Right renal cortex interstitium (tissue), 3 donors: Measurements from ENCODE around the gene NTRK3. TPM values are rescaled to one million over a fixed set of nuclear protein-coding genes. Genes with fewer than 3 reads are reported as not detected.
"Not testable (repeated sequence)": the region's sequence is repeated elsewhere in the genome, so short reads cannot be mapped to it uniquely, and the experiment has no call there.

ENCODE experiments used
- DNase-seq, 3 donors: peaks; one replicate each; pipeline ENCODE4 v3.0.0-alpha.2; 2013; ENCODE audit warnings: low read depth in 3 of 3, low spot score in 2 of 3
- polyA plus RNA-seq, 3 donors: library from polyadenylated mRNA; unstranded; fragments of 120-200 nt; gene quantifications; one replicate each; pipeline ENCODE4 v1.2.1, GENCODE V29; 2013; ENCODE audit not compliant: insufficient read length in 3 of 3

Gene NTRK3
- polyA plus RNA-seq, 3 donors = 7.9 to 13.2 (median 10.9) TPM

- no peak for DNase-seq
Observed at GRCh38 chr15:88043396-88043795, 213.1 kb downstream of the NTRK3 start.

GRCh38 chr15:88042047-88042446 is 214.5 kb downstream of the NTRK3 start:
- no peak for DNase-seq

- no peak for DNase-seq
Observed at GRCh38 chr15:88040516-88040915, 216.0 kb downstream of the NTRK3 start.

- no peak for DNase-seq
Observed at GRCh38 chr15:88038261-88038660, 218.3 kb downstream of the NTRK3 start.

- DNase-seq = no peak
Observed at GRCh38 chr15:88036154-88036839, 220.2 kb downstream of the NTRK3 start.

- DNase-seq = no peak
Observed at GRCh38 chr15:88035381-88035780, 221.2 kb downstream of the NTRK3 start.

GRCh38 chr15:88033421-88033820 is 223.1 kb downstream of the NTRK3 start:
- not testable (repeated sequence) for DNase-seq

GRCh38 chr15:88032787-88033186 is 223.8 kb downstream of the NTRK3 start:
- DNase-seq = no peak

- no peak for DNase-seq
Observed at GRCh38 chr15:88031461-88031860, 225.1 kb downstream of the NTRK3 start.

GRCh38 chr15:88029696-88030095 is 226.8 kb downstream of the NTRK3 start:
- no peak for DNase-seq

- no peak for DNase-seq
Observed at GRCh38 chr15:88028024-88028423, 228.5 kb downstream of the NTRK3 start.

- DNase-seq = no peak
Observed at GRCh38 chr15:88023914-88024313, 232.6 kb downstream of the NTRK3 start.

- no peak for DNase-seq
Observed at GRCh38 chr15:88022716-88023115, 233.8 kb downstream of the NTRK3 start.

- DNase-seq = no peak
Observed at GRCh38 chr15:88021601-88022000, 234.9 kb downstream of the NTRK3 start.

GRCh38 chr15:88020806-88021205 is 235.7 kb downstream of the NTRK3 start:
- no peak for DNase-seq

- DNase-seq = no peak
Observed at GRCh38 chr15:88019656-88020055, 236.9 kb downstream of the NTRK3 start.

GRCh38 chr15:88018869-88019641 is 237.5 kb downstream of the NTRK3 start:
- DNase-seq = no peak

GRCh38 chr15:88017753-88018152 is 238.8 kb downstream of the NTRK3 start:
- no peak for DNase-seq

GRCh38 chr15:88016406-88016805 is 240.1 kb downstream of the NTRK3 start:
- no peak for DNase-seq

- DNase-seq = no peak
Observed at GRCh38 chr15:88015228-88015860, 241.2 kb downstream of the NTRK3 start.

GRCh38 chr15:88014454-88015160 is 241.9 kb downstream of the NTRK3 start:
- DNase-seq = no peak
